22Rv1 (cell line): ENCODE results near the gene CYB561D2.

Experiments used
- H3K27ac ChIP-seq: fragments of 450-650 bp; 2 replicates; pipeline ENCODE4 v1.5.1; 2017
- ZFX ChIP-seq: fragments of 450-650 bp; IDR thresholded peaks from 2 replicates; pipeline ENCODE4 v1.6.1; 2017; ENCODE audit warnings: antibody characterized with exemption, borderline replicate concordance
- TF ChIP-seq, protein P1 (sequence below): fragments of 450-650 bp; IDR thresholded peaks from 2 replicates; pipeline ENCODE4 v1.5.1; 2017; ENCODE audit warnings: mild to moderate bottlenecking

Gene CYB561D2

DNA sequence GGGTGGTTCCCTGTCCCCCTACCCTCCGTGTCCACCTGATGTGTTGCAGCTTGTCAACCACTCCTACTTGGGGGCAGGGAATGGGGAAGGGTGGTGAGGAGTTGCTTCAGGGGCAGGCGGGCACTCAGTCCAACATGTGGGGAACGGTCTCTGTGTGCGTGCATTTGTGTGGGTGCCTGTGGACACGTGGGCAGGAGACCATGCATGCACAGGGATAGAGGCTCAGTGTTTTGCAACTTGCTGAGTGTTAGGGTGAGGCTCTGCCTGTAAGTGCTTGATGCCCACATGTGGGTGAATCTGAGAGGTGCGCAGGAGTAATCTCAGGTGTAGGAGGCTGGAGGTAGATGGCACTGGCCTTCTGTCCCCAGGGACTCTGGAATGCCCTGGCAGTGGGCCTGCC is 33.1 kb downstream of the CYB561D2 start:
- no peak overlapping the region for H3K27ac ChIP-seq
- no peak for TF ChIP-seq ZFX
- TF ChIP-seq, protein P1, sequence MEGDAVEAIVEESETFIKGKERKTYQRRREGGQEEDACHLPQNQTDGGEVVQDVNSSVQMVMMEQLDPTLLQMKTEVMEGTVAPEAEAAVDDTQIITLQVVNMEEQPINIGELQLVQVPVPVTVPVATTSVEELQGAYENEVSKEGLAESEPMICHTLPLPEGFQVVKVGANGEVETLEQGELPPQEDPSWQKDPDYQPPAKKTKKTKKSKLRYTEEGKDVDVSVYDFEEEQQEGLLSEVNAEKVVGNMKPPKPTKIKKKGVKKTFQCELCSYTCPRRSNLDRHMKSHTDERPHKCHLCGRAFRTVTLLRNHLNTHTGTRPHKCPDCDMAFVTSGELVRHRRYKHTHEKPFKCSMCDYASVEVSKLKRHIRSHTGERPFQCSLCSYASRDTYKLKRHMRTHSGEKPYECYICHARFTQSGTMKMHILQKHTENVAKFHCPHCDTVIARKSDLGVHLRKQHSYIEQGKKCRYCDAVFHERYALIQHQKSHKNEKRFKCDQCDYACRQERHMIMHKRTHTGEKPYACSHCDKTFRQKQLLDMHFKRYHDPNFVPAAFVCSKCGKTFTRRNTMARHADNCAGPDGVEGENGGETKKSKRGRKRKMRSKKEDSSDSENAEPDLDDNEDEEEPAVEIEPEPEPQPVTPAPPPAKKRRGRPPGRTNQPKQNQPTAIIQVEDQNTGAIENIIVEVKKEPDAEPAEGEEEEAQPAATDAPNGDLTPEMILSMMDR = no peak

DNA sequence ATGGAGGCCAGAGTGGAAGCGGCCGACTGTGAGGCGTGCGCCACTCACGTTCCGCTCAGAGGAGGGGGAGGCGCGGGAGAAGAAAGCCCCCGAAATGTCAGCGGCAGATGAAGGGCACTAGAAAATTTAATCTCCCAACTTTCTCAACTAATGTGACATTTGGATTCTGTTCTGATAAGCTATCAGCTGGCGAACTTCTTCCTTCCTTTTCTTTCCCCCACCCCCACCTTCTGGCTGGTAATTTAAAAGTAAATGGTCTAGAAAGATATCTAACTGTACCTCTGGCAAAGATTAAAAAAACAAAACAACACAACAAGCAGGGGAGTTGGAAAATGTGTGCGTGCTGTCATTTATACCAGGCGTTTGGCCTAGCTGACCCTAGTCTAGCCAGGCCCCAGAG is 35.1 kb downstream of the CYB561D2 start:
- no peak overlapping the region for H3K27ac ChIP-seq
- TF ChIP-seq ZFX = no peak

DNA sequence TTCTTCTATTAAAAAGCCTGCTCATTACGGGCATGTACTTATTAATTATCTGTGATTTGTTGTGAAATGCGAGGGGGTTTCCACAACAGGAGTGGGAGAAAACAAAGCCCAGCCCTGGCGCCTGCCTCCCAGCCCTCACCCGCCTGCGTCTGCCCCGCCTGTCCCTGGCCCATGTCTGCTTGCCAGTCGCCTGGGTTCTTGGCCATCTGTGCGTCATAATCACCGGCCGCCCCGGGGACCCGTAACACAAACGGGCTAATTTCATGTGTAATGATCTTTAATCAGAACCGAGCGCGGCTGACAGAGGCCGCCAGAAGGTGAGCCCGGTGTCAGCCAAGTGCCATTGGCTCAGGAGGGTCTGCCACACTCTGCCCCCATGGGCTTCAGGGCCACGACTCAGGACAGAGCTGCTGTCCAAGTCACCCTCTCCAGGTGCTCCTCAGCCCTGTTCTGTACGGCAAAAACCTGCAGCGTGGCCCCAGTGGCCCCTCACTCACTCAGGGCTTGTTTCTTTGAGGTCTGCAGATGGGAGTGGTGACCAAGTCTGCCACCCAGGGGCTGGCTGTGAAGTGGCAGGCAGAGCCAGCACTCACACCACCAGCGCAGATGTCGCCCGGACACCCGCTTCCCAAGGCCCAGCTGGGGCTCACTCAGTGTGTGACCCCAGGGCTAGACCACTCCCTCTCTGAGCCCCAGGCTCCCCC is 37.5 kb downstream of the CYB561D2 start:
- TF ChIP-seq ZFX = no peak
- TF ChIP-seq, protein P1 = peak; percentile 37
- H3K27ac ChIP-seq = no peak overlapping the region

DNA sequence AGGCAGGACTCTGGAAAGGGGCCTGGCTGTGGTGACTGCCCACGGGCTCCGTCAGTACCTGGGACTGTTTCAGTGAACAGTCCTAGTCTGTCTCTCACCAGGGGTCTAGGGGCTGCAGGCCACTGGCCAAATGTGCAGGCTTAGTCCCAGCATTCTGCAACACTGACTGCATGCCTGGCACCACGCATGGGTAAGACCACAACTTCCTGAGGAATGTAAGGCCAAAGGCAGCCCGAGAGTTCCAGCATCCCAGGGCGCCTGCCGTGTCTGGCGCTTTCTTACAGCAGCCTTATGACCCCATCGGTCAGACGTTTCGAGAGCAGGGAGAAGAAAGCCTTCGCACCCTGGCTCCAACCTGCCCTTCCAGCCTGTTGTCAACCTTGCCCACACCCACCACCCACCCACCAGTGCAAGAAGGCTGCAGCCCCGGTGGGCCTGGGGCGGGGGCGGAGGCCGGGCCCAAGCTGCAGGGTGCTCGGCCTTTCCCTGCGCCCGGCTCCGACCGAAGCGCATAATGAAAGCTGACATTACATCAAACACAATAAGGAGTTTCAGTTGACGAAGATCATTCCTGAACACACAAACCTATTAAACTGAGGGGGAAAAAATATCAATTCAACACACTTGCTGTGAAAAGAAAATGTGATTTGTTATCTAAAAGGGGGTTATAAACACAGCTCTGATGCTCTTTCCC is 38.2 kb downstream of the CYB561D2 start:
- TF ChIP-seq, protein P1 = 0 out of 2 replicates have a peak, but pooled peaks have one; percentile 5
- no peak for TF ChIP-seq ZFX
- no peak overlapping the region for H3K27ac ChIP-seq

DNA sequence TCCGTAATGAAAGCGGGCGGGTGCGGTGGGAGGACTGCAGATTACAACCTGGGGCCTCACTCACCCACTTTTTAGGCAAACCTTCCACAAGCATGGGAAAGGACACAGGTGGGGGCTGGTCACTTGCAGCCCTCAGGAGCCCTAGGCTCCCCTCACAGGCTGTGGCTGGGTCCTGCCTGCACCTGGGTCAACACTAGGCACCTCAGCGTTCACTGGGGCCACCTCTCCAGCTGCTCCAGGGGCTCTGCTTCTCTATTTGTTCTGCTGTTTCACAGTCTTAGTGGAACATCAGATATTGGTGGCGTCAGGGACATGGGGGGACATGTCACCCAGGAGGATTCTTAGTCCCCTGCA is 38.7 kb downstream of the CYB561D2 start:
- no peak overlapping the region for H3K27ac ChIP-seq

DNA sequence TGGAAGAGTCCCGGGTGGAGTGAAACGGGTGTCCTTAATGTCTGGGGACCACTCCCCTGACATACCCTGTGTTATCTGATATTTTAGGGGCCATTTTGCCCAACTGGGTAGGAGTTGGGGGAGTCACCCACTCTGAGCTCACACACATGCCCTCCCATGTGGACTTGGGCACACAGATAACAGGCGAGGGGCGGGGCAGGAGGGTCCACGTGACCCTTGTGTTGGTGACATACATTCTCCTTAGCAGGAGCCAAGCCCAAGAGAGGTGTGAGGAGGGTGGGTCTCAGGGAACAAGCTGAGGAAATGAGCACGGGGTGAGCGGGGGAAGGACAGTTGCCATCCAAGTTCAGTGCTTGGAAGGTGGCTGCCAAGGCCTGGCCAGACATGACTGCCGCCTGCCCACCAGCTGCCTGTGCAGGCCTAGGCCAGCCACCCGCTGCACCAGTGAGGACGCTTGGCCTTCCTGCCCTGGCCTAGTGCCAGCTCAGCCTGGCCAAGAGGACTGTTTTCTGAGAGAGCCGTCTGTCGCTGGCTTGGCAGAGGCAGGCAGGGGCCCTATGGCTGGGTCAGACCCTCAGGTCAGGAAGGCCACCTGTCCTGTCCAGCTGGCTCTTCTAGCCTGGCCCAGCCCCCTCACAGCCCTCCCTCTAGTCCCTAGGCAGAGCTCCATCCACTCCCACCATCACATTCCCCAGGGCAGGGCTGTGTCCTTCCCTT is 40.0 kb downstream of the CYB561D2 start:
- TF ChIP-seq, protein P1 = no peak
- TF ChIP-seq ZFX = no peak
- no peak overlapping the region for H3K27ac ChIP-seq

More for the DNA sequence above, 38.7 kb downstream of the CYB561D2 start:
- TF ChIP-seq ZFX = no peak
- TF ChIP-seq, protein P1 = no peak

DNA sequence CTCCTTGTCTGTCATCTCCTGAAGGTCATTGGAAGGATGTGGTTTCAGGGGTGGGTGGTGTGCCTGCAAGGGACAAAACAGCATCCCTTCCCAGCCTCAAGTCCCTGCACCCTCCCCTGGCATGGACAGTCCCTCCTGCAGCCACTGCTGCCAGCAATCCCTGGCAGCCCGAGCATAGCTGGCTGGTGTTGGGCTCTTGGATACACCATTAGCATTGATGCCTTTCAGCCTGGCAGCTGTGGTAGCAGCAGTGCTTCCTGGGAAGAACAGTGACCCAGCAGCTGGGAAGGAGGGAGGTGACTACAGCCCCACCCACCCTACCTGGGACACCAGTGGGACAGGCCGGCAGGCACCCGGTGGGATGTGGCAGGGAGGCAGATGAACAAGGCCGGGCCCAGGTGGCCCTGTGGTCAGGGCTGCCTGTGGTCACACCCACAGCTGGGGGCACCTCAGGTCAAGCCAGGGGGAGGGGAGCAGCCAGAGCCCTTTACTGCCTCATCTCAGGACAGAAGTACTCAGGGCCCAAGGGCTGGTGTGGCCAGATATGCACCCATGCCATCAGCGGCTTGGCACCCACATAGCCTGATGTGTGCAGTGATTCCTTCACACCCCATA is 41.5 kb downstream of the CYB561D2 start:
- H3K27ac ChIP-seq = no peak overlapping the region
- no peak for TF ChIP-seq ZFX
- TF ChIP-seq, protein P1 = no peak
